ENCODE data around the gene GANC.
"Not testable (repeated sequence)": the region's sequence is repeated elsewhere in the genome, so short reads cannot be mapped to it uniquely, and the experiment has no call there.

GANC gene

DNA sequence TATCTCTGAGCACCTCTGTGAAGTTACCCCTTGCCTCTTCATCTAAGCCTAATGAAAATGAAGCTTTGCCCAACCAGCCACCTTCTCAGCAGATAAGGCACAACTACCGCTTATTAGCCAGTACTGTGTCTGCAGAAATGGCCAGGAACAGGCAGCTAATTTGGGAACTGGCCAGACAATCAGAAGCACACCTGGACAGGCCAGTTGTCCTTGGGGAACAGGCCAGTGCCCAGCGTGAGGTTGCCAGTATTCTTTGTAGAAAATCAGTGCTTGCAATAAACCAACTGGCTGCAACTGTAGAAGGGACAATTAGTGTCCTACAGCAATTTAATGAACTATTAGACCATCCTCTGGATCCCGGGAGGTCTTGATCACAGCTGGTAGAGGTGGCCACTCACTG is 10.7 kb downstream of the GANC start:
- DNase-seq: no peak

DNA sequence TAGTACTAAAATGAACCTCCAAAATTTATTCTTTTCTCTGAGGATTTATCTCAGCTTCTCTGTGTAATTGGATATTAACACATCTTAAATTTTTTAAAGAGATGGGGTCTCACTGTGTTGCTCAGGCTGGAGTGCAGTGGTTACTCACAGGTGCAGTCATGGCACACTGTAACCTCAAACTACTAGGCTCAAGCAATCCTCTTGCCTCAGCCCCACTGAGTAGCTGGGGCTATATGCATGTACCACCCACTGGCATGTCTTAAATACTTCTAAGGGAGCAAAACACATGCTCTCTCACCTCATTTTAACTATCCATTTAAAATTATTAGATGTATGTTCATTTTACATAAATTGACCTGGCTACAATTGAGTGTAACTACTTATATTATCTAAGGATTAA is 11.6 kb downstream of the GANC start:
- DNase-seq: no peak

DNA sequence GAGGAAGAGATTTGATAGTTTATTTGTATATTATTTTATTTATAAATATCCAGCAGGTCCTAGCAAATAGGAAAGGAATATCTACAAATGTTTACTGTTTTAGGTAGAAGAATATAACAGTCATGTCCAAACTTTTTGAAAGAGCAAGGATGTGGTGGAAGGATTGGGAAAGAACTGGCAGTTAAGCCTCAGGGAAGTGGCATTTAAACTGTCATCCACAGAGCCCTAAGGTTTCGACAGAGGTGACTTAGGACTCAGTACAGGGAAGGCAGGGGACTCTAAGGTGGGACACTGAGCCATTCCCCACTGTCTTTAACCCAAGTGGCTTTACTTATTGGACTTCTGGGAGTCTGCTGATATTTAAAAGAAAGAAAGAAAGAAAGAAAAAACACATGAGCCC is 12.0 kb downstream of the GANC start:
- no peak for DNase-seq

DNA sequence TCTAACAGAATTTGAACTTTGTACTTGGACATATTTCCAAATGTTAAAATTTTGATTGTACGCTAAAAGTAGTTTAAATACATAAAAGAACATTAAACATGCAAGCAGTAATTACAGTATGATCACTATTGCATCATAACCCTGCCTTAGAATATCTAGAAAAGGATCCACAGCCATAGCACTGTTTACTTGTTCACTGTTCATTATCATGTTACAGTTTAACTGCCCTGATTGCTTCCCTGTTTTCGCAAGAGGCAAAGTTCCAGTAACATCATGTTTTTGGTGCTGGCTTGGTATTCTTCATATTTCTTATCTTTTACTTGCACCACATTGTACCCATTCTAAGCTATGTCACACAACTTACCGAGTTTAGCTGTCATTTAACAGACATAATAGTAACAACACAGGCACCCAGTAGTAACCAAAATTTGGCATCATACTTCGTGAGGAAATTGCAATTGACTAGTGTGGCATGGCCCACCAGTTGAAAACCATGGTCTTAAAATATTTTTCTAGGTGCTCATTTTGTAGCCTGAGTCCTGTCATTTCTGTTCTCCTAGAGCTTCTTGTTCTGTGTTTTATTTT is 13.5 kb downstream of the GANC start:
- no peak for DNase-seq

DNA sequence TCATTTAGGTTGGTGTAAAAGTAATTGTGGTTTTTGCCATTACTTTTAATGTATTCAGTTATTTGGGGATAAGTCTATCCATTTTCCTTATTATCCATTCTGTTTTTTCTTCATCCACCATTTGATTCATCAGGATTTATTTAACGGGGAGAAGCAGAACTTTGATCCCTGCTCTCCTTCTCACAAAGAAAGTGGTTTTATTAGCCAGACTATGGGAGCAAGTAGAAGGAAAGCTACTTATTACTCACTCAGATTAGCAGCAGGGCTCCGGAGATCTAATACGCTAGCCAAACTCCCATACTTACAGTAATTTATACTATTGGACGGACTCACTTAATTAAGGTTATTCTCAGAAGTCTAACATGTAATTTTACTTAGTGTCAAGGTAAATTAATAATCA is 14.9 kb downstream of the GANC start:
- DNase-seq: no peak

DNA sequence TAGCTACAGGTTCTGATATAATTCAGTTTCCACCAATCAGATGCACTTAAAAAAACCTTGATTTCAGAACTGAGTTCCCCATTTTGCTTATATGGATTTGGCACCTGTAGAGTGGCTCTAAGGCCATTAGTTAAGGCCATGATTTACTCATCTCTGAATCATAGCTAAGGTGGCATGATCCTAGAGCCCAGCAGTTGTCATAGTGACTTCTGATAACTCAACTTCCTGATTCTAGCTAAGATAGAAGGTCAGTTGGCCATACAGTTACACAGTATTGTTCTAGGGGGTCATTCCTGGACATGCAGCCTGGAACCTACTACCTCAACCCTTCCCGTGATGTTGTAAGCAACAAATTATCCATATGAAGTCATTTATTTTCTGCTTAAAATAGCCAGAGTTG is 16.2 kb downstream of the GANC start:
- DNase-seq: no peak

DNA sequence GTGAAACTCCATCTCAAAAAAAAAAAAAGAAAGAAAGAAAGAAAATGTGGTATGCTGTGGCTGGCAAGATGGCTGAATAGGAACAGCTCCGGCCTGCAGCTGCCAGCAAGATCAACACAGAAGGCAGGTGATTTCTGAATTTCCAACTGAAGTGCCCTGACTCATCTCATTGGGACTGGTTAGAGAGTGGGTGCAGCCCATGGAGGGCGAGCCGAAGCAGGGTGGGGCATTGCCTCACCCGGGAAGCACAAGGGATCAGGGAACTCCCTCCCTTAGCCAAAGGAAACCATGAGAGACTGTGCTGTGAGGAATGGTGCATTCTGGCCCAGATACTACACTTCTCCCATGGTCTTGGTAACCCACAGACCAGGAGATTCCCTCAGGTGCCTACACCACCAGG is 28.0 kb downstream of the GANC start:
- DNase-seq: not testable (repeated sequence)

DNA sequence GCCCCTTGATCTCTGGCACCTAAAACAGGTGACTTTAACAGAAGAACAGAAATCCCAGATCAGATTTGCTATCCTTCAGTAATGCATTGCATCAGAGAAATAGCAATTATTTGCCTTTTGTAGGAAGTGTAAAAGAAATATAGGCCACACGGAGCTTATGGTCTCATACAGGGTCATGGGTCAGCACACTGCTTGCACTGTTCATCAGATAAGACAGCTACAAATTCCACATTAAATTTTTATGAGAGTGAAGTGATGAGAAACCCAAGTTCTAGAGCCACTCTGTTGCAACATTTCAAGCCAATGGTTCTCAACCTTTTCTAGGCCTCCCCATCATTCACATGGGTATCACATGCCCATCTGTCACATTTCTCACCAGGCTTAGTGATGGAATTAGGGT is 33.7 kb downstream of the GANC start:
- no peak for DNase-seq

DNA sequence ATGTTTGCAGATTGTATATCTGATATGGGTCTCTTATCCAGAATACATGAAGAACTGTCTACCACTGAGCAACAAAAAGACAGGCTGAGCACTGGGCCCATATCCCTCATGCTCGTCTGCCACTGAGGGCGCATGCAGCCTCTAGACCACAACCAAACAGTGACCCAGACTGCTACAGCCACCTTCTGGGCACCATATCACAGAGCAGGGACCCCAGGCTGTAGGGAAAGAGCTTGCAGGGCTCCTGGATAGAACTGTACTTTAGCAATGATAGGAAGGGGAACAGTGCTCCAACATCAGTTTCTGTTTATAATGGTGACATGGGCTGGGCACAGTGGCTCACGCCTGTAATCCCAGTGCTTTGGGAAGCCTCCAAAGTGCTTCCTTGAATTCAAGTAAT is 40.5 kb downstream of the GANC start:
- DNase-seq: no peak

DNA sequence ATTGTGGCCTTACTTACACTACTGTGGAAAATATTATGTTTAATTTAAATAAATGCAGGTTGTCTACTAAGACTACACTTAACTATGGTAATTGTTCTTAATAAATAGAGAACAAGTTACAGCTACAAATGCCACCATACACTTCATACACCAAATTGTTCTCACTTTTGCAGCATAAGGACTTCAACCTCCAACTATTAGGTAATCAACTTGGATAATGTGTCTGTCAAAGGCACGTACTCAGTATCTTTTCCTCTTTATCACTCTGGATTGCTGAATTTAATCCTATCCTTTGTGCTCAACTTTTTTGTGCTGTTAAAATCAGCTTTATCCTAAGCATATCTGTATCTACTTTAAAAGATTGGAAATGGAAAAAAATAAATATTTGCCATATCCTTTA is 41.8 kb downstream of the GANC start:
- DNase-seq: no peak

DNA sequence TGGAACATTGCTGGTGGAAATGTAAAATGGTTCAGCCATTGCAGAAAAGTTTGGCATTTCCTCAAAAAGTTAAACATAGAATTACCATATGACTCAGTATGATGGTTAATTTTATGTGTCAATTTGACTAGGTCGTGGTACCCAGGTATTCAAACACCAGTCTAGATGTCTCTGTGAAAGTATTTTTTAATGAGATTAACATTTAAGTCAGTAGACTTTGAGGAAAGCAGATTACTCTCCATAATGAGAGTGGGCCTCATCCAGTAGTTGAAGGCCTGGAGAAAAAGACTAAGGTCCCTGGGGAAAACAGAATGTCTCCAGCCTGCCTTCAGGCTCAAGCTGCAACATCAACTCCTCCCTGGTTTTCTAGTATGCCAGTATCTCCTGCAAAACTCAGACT is 42.5 kb downstream of the GANC start:
- DNase-seq: no peak

DNA sequence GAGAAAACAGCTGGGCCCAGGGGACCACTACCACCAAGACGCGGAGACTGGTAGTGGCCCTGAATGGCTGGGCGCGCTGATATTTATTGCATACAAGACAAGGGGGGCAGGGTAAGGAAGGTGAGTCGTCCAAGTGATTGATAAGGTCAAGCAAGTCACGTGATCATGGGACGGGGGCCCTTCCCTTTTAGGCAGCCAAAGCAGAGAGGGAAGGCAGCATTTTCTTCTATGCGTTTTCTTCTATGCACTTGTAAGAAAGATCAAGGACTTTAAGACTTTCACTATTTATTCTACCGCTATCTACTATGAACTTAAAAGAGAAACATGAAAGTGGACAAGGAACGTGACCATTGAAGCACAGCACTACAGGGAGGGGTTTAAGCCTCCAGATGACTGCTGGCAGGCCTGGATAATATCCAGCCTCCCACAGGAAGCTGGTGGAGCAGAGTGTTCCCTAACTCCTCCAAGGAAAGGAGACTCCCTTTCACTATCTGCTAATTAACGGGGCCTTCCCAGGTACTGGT is 43.3 kb downstream of the GANC start:
- not testable (repeated sequence) for DNase-seq

DNA sequence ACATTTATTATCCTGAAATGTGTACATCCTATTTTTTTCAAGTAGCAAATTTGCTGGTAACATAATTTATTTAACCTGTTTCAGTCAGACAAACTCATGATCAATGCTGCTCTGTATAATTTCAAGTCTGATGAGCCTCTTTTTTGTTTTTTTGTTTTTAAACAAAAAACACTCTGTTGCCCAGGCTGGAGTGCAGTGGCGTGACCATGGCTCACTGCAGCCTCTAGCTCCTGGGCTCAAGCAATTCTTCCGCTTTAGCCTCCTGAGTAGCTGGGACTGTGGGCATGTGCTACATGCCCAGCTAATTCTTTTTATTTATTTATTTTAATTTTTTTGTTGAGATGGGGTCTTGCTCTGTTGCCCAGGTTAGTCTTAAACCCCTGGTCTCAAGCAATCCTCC is 46.2 kb downstream of the GANC start:
- no peak for DNase-seq

DNA sequence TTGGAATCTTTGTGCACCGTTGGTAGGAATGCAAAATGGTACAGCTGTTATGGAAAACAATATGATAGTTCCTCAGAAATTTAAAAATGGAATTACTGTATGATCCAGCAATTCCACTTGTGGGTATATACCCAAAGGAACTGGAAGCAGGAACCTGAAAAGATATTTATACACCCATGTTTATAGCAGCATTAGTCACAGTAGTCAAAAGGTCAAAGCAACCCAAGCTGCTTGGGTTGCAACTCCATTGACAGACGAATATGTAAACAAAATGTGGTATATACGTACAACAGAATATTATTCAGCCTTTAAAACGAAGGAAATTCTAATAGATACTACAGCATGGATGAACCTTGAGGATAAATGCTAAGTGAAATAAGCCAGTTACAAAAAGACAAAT is 51.3 kb downstream of the GANC start:
- no peak for DNase-seq

DNA sequence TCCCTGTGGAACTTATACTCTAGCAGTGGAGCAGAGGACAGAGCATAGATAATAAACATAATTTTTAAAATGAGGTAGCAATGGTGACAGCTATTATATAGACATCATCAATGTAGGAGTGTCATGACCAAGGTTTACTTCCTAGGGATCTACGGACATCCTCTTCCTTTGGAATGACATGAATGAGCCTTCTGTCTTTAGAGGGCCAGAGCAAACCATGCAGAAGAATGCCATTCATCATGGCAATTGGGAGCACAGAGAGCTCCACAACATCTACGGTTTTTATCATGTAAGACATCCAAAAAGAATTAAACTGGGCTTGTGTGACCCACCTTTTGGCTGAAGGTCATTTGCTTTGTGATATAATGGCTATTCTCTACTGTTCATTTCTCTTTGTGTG is 56.2 kb downstream of the GANC start:
- no peak for DNase-seq

DNA sequence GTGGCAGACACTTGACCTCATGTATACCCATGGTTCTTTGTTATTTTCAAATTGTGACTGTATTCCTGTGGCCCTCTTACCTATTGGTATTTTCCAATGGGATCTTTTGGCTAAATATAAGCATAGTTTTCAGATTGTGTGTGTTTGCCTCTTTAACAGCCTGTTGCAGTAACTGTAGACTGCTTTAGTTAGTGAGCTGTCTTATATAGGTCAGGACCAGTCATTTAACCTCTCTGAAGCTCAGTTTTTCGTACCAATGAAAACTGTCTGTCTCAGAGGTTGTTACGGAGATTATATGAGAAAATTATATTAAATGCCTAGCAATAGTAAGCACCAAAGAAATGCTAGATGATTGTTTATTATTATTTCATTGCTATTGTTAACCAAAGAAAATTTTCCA is 57.0 kb downstream of the GANC start:
- DNase-seq: no peak

DNA sequence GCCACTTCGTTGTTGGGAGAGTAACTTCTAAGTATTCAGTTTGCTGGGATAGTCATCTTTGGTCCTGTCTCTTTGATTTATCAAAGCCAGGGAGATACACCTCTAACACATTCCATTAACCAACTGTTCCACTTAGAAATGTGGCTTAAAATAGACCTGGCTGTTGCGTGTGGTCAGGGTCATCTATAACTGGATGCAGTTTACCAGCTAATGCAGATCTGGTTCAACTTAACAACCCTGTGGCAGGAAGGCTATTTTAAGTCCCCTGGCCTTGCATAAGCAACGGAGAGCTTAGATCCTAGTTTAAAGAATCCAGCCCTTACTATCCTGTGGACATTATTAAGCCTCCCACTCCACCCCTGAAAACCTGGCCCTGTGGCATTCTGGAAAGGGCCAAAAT is 58.2 kb downstream of the GANC start:
- DNase-seq: no peak

DNA sequence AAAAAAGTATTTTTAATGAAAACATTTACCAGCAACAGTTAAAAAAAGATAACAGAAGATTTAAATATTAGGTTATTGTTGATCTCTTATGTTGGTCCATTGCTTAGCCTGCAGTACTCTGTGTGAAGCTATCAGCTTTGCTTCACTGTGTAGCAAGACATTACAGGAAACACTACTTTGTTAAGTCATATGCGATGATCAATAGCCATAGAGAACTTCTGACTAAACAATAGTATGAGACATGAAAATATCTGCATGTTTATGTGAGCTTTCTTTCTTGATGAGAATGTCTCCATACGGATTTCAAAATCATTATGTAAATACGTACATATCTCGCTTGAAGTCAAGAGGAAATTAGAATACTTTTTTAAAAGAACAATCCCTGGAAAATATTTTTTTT is 59.3 kb downstream of the GANC start:
- no peak for DNase-seq

DNA sequence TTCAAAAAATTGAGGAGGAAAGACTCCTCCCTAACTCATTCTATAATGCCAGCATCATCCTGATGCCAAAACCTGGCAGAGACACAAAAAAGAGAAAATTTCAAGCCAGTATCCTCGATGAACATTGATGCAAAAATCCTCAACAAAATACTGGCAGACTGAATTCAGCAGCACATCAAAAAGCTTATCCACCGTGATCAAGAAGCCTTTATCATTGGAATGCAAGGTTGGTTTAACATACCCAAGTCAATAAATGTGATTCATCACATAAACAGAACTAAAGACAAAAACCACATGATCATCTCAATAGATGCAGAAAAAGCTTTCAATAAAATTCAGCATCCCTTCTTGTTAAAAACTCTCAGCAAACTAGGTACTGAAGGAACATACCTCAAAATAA is 62.1 kb downstream of the GANC start:
- no peak for DNase-seq

DNA sequence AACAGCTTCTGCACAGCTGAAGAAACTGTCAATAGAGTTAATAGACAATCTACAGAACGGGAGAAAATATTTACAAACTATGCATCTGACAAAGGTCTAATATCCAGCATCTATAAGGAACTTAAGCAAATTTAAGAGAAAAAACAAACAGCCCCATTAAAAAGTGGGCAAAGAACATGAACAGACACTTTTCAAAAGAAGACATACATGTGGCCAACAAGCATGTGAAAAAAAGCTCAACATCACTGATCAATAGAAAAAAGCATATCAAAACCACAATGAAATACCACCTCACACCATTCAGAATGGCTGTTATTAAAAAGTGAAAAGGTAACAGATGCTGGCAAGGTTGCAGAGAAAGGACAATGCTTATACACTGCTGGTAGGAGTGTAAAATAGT is 63.6 kb downstream of the GANC start:
- DNase-seq: not testable (repeated sequence)

DNA sequence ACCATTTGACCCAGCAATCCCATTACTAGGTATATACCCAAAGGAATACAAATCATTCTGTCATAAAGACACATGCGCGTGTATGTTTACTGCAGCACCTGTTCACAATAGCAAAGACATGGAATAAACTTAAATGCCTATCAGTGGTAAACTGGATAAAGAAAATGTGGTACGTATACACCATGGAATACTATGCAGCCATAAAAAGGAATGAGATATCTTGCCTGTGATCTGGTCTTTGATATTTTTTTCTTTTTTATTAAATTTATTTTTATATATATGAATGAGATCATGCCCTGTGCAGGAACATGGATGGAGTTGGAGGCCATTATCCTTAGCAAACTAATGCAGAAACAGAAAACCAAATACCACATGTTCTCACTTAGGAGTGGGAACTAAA is 64.1 kb downstream of the GANC start:
- not testable (repeated sequence) for DNase-seq

DNA sequence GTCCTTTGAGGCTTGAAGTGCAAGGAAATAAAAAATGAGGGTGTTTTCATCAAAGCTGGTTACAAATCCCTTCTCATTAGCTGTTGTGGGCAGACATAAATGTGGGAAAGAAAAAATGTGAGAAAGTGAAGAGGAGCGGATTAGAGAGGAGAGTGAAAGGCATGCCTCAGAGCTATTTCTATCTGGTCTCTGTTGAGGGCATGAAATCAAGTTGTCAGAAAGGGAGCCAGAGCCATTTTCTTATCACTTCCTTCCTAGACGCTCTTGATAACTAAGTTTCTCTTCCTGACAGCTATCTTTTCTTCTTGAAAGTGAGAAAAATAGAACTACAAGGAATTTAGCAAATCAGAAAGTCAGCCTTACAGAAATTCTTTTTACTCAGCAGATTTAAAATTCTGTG is 65.5 kb downstream of the GANC start:
- no peak for DNase-seq

DNA sequence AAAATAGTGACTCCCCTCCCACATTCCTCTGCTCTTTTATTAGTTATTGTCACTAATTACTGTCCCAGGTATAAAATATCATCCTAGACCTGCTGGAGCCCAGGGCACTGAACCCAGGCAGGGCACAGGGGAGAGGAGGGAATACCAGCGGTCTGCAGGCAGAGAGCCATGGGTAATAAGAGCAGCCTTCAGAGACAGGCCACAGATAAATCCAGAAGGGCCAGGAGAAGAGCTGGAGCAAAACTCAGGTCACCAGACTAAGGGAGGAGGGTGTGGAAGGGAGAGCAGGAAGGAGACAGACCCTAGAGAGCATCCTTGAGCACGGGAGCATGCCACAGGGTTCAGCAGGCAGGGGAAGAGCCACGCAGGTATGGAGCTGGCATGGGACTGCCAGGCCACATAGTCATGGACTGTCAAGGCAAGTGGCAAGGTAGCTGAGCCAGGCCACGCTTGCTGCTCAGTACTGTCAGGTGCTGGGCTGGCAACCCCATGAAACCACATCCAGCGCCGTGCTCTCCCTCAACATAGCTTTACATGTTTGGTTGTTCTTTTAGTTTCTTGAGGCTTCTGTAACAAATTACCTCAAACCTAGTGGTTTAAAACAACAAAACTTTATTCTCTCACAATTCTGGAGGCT is 70.7 kb downstream of the GANC start:
- no peak for DNase-seq

DNA sequence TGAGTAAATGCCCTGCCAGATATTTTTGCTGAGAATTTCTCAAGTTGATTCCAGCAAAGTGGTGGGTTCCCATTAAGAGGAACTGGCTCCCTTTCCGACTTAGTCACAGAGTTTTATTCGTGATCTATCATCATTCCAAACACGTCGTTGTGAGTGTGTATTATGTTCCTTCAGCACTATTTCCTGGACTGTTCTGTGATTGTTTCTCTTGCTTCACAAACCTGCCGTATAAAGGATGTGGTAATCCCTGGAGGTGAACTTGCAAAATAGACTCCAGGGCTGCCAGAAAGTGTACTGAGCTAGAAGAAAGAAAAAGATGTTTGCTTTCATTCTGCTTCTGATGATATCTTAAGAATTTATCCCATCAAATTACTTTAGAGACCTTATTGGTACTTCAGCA is 71.8 kb downstream of the GANC start:
- DNase-seq: no peak

DNA sequence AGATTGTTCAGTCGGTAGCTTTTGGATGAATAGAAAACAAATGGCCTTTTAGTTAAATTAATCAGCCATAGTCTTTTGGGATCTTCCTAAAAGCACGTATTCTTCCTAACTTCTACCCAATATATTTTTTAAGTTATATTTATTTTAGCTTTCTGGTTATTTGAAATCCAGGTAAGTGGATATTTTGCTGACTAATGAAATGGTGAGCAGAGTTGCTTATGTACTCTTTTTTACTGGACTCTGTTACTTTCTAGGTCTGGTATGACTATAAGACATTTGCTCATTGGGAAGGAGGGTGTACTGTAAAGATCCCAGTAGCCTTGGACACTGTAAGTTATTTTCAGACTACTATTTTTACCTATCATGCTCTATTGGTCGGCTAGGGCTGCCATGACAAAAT is 72.5 kb downstream of the GANC start:
- DNase-seq: no peak
